SK-MEL-5 (cell line): ENCODE measurements around the gene CD6. TPM values are rescaled to one million over a fixed set of nuclear protein-coding genes. Genes with fewer than 3 reads are reported as not detected.

Experiments
- DNase-seq: peaks from one replicate; pipeline ENCODE4 v3.0.0-alpha.2; 2016; ENCODE audit warnings: low read depth, low spot score
- in situ Hi-C: cut with HindIII; loops from 2 replicates; pipeline ENCODE4 v1.10.0; 2016; ENCODE audit warnings: low sequenced_read_pairs, high pct_unique_total_duplicates, low pct_unique_long_range_greater_than_20kb
- total RNA-seq: library from RNA; depleted of rRNA; stranded (reverse); fragments of >200 nt; shearing (Covaris generic); gene quantifications from 2 replicates; pipeline ENCODE4 v1.2.3, GENCODE V29; 2014

The CD6 gene
- total RNA-seq, 1 experiment from 2014 or later: not detected

DNA sequence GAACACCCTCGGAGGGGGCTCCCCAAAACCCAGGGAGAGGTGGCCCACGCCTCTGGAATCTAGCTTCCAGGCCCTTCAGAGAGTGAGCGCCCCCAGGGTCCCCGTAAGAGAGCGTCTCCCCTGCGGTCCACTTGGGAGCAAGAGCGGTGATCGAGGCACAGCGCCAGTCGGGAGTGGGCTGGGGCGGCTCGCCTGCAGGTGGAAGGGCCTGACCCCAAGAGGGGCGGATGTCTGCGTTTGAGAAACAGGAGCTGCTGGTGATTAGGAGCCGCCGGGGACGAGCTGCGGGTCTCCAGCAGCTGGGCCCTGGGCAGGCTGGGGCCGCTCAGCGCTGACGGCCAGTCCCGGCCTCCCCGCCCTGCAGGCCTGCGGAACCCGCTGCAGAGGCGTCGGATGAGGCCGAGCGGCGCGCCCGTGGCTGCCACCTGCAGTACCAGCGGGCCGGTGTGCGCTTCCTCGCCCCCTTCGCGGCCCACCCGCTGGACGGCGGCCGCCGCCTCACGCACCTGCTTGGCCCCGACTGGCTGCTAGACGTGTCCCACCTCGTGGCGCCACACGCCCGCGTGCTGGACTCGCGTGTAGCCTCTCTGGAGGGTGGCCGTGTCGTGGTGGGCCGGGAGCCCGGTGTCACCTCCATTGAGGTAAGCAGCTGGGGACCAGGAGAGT, 37.2 kb upstream of the CD6 start:
- no peak for DNase-seq
- in situ Hi-C loops: no loop called here

DNA sequence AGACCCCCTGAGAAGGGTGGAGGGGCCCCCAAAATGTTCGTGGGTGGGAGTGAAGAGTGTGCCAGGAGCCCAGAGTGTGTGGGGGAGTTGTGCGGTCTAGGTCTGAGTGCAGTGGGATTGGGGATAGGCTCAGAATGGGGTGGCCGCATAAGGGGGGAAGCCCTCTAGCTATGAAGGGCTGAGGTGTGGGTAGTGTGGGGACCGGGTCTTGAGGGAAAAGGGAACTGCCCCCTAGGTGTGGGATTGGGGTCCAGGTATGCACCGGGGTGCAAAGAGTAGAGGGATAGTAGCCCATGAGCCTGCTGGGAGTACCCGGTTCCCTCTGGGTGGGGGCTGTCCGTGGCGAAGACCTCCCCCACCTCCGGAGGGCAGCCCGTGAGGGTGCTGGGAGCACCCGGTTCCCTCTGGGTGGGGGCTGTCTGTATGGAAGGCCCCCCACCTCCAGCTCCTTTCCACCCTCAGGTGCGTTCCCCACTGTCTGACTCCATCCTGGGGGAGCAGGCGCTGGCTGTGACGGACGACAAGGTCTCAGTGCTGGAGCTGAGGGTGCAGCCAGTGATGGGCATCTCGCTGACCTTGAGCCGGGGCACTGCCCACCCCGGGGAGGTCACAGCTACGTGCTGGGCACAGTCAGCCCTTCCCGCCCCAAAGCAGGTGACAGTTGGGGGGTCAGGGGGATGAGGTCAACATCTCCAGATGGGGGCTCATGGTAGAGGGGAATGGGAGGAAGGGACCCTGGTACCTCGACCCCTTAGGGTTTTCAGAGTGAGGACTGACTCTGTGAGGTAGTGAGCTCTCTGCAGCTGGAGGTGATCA, 36.5 kb upstream of the CD6 start:
- in situ Hi-C loops: no loop called here
- DNase-seq: no peak

DNA sequence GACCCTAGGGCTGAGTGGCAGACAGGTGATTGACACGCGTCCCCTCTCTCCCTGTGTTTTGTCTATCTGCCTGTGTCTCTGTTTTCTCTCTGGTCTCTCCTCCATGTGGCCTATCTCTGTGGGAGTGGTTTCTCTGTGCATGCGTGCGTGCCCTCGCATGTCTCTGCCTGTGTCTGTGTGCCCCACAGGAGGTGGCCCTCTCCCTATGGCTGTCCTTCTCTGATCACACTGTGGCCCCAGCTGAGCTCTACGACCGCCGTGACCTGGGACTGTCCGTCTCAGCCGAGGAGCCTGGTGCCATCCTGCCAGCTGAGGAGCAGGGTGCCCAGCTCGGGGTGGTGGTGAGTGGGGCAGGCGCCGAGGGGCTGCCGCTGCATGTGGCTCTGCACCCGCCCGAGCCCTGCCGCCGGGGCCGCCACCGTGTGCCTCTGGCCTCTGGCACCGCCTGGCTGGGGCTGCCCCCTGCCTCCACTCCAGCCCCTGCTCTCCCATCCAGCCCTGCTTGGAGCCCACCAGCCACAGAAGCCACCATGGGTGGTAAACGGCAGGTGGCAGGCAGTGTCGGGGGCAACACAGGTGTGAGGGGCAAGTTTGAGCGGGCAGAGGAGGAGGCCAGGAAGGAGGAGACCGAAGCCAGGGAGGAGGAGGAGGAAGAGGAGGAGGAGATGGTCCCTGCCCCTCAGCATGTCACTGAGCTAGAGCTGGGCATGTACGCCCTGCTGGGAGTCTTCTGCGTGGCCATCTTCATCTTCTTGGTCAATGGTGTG, 35.6 kb upstream of the CD6 start:
- in situ Hi-C loops: no loop called here
- DNase-seq: no peak

GRCh38 chr11:60936467-60937143, 34.9 kb upstream of the CD6 start:
- in situ Hi-C loops: no loop called here
- DNase-seq: no peak

DNA sequence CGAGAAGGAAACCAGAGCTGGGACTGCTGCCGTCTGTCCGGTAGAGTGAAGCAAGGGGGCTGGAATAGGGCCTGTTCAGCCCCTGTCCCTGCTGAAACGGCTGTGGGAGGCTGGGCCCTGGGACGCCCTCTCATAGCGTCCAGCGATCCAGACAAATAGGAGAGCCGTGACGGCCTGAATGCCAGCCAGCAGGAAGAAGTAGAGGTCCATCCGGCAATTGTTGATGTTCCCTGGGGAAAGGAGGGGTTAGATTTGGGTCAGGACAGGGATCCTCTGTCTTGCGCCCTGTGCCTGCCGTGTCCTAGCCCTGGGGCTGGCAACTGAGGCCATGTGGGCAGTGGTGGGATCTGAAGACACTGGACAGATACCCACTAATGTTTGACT, 34.3 kb upstream of the CD6 start:
- in situ Hi-C loops: no loop called here
- no peak for DNase-seq

DNA sequence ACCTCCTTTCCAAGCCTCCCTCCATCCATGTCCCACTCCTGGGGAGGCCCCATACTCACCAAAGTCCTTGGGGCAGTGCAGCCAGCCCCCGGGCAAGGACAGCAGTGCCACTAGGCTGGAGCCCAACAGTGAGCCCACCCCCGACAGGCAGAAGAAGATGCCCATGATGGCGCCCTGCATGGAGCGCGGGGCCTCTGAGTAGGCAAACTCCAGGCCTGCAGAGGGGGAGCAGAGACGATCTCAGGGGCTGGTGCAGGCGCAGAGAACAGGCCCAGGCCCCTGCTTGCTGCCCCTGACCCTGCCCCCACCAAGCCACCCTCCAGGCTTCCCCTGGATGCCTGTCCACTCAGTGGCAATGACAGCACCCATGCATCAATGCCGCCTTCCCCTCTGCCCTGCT, 33.7 kb upstream of the CD6 start:
- in situ Hi-C loops: no loop called here
- no peak for DNase-seq

DNA sequence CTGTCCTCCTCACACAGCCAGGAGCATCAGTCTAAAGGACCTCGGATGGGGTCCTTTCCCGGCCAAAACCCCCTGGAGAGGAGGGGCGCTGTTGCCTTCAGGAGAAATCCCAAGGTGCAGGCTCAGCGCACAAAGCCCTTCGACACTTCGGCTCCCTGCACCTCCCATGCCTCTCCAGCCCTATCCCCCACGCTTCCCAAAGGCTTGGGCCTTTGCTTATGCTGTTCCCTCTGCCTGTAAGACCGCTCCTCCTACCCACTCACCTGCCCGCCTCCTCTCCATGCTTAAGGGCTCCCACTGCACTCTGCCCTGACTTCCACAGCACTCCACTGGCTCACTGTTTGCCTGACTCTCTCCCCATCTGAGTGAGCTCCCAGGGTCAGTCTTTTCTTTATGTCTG, 33.0 kb upstream of the CD6 start:
- DNase-seq: no peak
- in situ Hi-C loops: no loop called here

DNA sequence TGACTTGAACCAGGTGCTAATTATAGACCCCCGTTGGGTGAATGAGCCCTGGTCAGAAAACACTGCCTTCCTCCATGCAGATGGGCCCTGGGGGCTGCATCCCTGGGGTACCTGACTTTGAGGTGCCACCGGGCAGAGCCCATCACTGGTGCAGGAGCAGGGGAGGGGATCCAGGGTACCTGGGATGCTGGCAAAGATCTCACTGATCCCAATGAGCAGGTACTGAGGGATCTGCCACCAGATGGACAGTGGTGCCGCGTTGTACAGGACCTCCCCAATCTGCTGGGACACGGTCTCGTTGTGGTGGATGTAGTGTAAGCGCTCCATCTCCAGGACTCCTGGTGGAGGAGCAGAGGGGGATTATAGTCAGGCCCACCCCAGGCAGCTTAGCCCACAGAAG, 32.2 kb upstream of the CD6 start:
- in situ Hi-C loops: no loop called here
- DNase-seq: no peak

GRCh38 chr11:60939855-60940254, 31.6 kb upstream of the CD6 start:
- no peak for DNase-seq
- in situ Hi-C loops: no loop called here

DNA sequence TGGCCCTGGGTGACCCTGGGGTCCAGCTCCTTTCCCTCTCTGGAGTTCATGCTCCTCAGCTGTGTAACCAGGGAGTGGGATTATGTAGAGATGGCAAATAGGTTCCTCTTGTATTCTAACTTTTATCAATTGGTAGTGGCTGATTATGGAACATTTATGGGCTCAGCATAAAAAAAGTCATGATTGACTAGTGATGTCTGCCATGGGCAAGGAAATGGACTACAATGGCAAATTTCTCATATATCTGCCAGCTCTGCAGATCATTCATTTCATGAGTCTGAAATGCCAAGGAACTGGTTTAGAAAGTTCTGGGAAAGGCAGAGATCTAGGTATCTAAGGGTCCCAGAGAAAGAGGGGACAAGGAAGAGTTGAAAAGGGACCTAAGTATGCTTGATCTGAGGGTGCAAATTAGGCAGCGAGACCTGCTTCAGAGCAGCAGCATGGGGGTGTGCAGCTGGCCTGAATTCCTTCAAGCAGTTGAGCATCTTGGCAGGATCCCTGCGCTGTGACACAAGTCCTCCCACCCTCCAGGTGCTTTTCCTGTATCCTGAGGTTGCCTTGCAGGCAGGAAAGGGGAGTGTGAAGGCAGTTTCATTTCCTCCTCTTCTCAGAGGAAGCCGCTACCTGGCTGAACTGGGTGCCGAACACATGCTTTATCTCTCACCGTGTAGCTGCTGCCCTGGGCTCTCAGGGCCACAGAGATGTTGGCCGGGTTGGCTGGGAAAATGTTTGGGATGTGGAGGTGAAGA, 29.9 kb upstream of the CD6 start:
- in situ Hi-C loops: no loop called here
- no peak for DNase-seq

GRCh38 chr11:60942219-60942618, 29.3 kb upstream of the CD6 start:
- DNase-seq: no peak
- in situ Hi-C loops: no loop called here

- in situ Hi-C loops: no loop called here
- DNase-seq: no peak
Measured at GRCh38 chr11:60942970-60943565, 28.4 kb upstream of the CD6 start.

DNA sequence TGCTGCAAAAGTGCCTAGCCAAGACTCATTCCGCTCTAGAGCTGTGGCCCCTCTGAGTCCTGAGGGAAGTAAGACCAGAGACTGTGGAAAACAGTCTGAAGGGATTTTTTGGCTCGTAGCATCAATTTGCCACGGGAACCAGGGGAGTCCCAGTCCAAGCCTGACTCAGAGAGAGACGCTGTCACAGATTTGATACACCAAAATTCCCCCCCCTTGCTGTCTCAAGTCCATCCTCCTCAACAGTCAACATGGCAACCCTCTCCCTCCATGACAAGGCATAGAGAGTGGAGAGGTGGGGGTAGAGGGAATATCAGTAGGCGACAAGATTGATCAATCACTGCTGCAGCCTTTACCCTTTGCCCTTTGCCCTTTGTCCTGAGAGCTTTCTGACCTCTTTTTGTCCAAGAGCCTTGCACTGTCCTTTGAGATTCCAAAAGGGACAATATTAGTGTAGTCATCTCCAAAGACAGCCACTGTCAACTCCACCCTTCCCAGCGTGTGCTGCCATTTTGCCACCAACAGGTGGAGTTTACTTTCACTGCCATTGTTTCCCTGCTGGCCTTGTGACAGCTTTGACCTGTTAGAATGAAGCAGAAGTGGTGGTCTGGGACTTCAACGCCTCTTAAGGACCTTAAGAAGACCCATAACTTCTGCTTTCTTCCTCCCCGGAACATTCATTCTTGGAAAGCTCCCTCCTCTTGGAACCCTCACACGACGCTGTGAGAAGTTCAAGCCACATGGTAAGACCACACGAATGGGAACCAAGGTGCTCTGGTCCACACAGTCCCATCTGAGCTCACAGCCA, 26.8 kb upstream of the CD6 start:
- in situ Hi-C loops: no loop called here
- DNase-seq: no peak

DNA sequence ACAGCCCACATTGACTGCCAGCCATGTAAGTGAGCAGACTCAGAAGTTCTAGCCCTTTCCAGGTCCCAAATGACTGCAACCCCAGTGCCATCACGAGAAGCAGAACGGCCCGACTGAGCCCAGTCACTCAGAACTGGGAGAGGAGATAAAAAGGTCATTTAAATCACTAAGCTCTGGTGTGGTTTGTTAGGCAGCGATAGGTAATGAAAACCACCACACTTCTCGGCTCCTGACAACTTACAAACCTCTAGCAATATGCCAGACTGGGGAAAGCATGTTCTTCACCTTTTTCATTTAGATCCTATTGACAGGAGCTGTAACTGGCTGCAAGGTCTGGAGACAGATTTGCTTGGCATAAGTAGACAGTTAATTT, 26.2 kb upstream of the CD6 start:
- no peak for DNase-seq
- in situ Hi-C loops: no loop called here

DNA sequence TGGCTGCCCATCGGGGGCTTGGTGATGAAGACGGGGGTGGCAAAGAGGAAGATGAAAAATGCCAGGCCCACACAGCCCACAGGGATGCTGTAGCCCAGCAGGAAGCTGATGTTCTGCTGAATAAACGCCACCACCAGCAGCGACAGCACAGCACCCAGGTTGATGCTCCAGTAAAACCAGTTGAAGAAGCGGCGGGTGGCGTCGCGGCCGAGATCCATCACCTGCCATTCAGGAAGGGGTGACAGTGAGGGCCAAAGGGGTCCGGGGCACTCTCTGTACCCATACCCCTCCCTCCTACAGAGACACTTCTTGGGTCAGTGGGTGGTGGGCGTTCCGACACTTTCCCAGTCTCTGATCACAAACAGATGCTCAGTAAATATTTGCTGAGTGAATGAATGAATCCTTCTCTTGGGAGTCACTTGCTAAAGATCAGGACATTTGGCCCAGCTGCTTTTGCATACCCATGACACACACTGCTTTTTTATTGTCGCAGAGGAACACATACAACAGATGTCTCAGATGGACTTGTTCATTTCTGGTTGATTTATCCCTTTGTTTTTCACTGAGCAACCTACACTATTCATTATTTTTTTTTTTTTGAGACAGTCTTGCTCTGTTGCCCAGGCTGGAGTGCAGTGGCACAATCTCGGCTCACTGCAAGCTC, 24.7 kb upstream of the CD6 start:
- in situ Hi-C loops: no loop called here
- DNase-seq: no peak

DNA sequence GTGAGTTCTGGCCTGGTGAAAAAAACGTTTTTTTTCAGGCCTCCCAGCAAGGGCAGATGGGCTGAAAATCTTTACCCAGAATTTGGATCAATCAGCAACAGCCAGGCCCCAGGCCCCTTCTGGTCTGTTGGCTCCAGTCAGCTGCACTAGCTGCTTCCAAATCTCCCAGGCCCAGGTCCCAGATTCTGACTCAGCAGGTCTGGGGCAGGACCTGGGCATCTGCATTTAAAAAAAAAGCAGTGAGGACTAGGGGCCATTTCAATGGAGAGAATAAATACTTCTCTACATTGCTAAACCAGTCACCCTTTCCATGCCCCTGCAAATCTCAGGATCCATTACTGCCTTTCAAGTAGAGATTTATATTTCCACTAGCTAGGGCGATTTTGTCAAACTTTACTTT, 23.8 kb upstream of the CD6 start:
- DNase-seq: no peak
- in situ Hi-C loops: no loop called here
